Smooth muscle cell (in vitro differentiated cells): ENCODE measurements around the gene ARHGAP8. TPM values are rescaled to one million over a fixed set of nuclear protein-coding genes. Genes with fewer than 3 reads are reported as not detected.

Source experiments
- DNase-seq: peaks from one replicate; lab custom pipeline; 2025; ENCODE audit not compliant: unreplicated experiment; lab: John Stamatoyannopoulos, UW
- H2AFZ ChIP-seq: fragments of 200-600 bp; sonication (generic); 2 replicates; pipeline ENCODE4 v1.6.0; 2016; ENCODE audit warnings: antibody characterized with exemption, low read depth, mild to moderate bottlenecking
- H3F3A ChIP-seq: fragments of 200-600 bp; sonication (generic); 2 replicates; pipeline ENCODE4 v1.6.0; 2017; ENCODE audit warnings: antibody characterized with exemption, low read depth
- H3K27ac ChIP-seq: fragments of 200-600 bp; sonication (generic); 2 replicates; pipeline ENCODE4 v1.5.1; 2016; ENCODE audit warnings: low read depth, mild to moderate bottlenecking
- H3K27me3 ChIP-seq: fragments of 200-600 bp; sonication (generic); 2 replicates; pipeline ENCODE4 v1.6.1; 2016; ENCODE audit warnings: low read depth, mild to moderate bottlenecking
- H3K36me3 ChIP-seq: fragments of 200-600 bp; sonication (generic); 2 replicates; pipeline ENCODE4 v1.5.1; 2016; ENCODE audit warnings: low read depth
- H3K4me1 ChIP-seq: fragments of 200-600 bp; sonication (generic); 2 replicates; pipeline ENCODE4 v1.5.1; 2016; ENCODE audit warnings: low read depth
- H3K4me2 ChIP-seq: fragments of 200-600 bp; sonication (generic); 2 replicates; pipeline ENCODE4 v1.6.0; 2016; ENCODE audit warnings: mild to moderate bottlenecking
- H3K4me3 ChIP-seq: fragments of 200-600 bp; sonication (generic); 2 replicates; pipeline ENCODE4 v1.5.1; 2016; ENCODE audit warnings: mild to moderate bottlenecking
- H3K79me2 ChIP-seq: fragments of 200-600 bp; sonication (generic); 2 replicates; pipeline ENCODE4 v1.6.0; 2016; ENCODE audit warnings: low read depth, mild to moderate bottlenecking
- H3K9ac ChIP-seq: fragments of 200-600 bp; sonication (generic); 2 replicates; pipeline ENCODE4 v1.6.0; 2016; ENCODE audit warnings: low read depth
- H3K9me3 ChIP-seq: fragments of 200-600 bp; sonication (generic); replicated peaks from 2 replicates; pipeline ENCODE4 v1.5.1; 2016; ENCODE audit warnings: low read depth
- H4K20me1 ChIP-seq: fragments of 200-600 bp; sonication (generic); 2 replicates; pipeline ENCODE4 v1.6.0; 2016; ENCODE audit warnings: low read depth
- CTCF ChIP-seq: fragments of 200-600 bp; sonication (generic); IDR thresholded peaks from 2 replicates; pipeline ENCODE4 v1.5.1; 2017; ENCODE audit warnings: borderline replicate concordance, mild to moderate bottlenecking, antibody characterized with exemption; ENCODE audit not compliant: insufficient read depth, poor library complexity, severe bottlenecking
- WGBS: methylation state at CpG from one replicate; pipeline ENCODE4 v1.1.7; 2016; ENCODE audit warnings: low lambda C conversion rate; 5-methylcytosine and 5-hydroxymethylcytosine counted together
- polyA plus RNA-seq: library from polyadenylated mRNA; unstranded; fragments of >200 nt; fragmentation: Nextera tagmentation; extraction: Ambion mirVana; gene quantifications from 2 replicates; pipeline ENCODE4 v1.2.1, GENCODE V29; 2016
- total RNA-seq: library from RNA; depleted of rRNA; stranded (reverse); fragments of >200 nt; gene quantifications from 2 replicates; pipeline ENCODE4 v1.2.3, GENCODE V29; 2014

The ARHGAP8 gene
- total and polyA plus RNA-seq, 2 experiments from 2014 or later, result 5.8 to 11.4 TPM

DNA sequence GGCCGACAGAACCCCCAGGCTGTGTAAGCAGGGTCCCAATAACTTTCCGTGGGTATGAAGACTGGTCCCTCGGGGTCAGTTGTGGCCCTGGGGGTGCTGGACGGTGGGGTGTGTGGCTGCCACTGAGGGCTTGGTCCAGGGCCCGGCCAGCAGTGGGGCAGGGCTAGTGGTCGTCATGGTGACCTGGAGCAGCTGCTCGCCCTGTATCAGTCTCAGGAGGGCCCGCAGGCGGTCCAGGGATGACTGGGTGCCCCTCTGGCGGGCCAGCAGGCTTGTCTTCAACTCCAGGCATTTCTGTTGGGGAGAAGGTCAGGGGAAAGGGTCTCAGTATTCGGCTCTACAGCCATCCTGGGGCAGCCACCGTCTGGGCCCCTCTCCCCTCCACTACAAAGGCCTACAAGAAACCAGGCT, 130.6 kb downstream of the ARHGAP8 start:
- H3K36me3 ChIP-seq, result no peaks in the 10 kb centered on the region
- no peaks in the 10 kb centered on the region for H3K4me1 ChIP-seq
- no peaks in the 10 kb centered on the region for H3K27me3 ChIP-seq
- H3K4me2 ChIP-seq, result no peak overlapping the region
- H2AFZ ChIP-seq, result no peak overlapping the region
- TF ChIP-seq CTCF, result no peak
- no peaks in the 10 kb centered on the region for H3K79me2 ChIP-seq
- 92% methylated on average over 12 of the region's 12 CpGs for WGBS
- H3K9ac ChIP-seq, result no peak overlapping the region
- no peak overlapping the region for H3K27ac ChIP-seq
- DNase-seq, result no peak
- H3F3A ChIP-seq, result no peaks in the 10 kb centered on the region
- H3K9me3 ChIP-seq, result no peaks in the 10 kb centered on the region
- H4K20me1 ChIP-seq, result no peaks in the 10 kb centered on the region
- H3K4me3 ChIP-seq, result no peak overlapping the region

GRCh38 chr22:44884562-44884961, 132.2 kb downstream of the ARHGAP8 start:
- H3K36me3 ChIP-seq, result no peaks in the 10 kb centered on the region
- TF ChIP-seq CTCF, result no peak
- H2AFZ ChIP-seq, result no peak overlapping the region
- H3K27me3 ChIP-seq, result no peaks in the 10 kb centered on the region
- no peak overlapping the region for H3K27ac ChIP-seq
- no peak overlapping the region for H3K4me3 ChIP-seq
- no peak for DNase-seq
- H3K9me3 ChIP-seq, result no peaks in the 10 kb centered on the region
- no peak overlapping the region for H3K9ac ChIP-seq
- H3K79me2 ChIP-seq, result no peaks in the 10 kb centered on the region
- H3F3A ChIP-seq, result no peaks in the 10 kb centered on the region
- no peak overlapping the region for H3K4me2 ChIP-seq
- 100% methylated on average over 1 of the region's 1 CpG for WGBS
- H3K4me1 ChIP-seq, result no peaks in the 10 kb centered on the region
- no peaks in the 10 kb centered on the region for H4K20me1 ChIP-seq

GRCh38 chr22:44884968-44885805, 132.8 kb downstream of the ARHGAP8 start:
- no peak overlapping the region for H2AFZ ChIP-seq
- H3K4me2 ChIP-seq, result no peak overlapping the region
- H4K20me1 ChIP-seq, result no peaks in the 10 kb centered on the region
- no peaks in the 10 kb centered on the region for H3K4me1 ChIP-seq
- no peaks in the 10 kb centered on the region for H3K9me3 ChIP-seq
- DNase-seq, result no peak
- H3F3A ChIP-seq, result no peaks in the 10 kb centered on the region
- H3K79me2 ChIP-seq, result no peaks in the 10 kb centered on the region
- no peak for TF ChIP-seq CTCF
- H3K36me3 ChIP-seq, result no peaks in the 10 kb centered on the region
- H3K27ac ChIP-seq, result no peak overlapping the region
- no peak overlapping the region for H3K9ac ChIP-seq
- WGBS, result 91% methylated on average over 18 of the region's 18 CpGs
- H3K4me3 ChIP-seq, result no peak overlapping the region
- H3K27me3 ChIP-seq, result no peaks in the 10 kb centered on the region
